Liver (tissue), 3 donors: Measurements from ENCODE around the gene WFDC13.

Experiments used
- GABPA ChIP-seq, 2 donors: IDR thresholded peaks in 1 of 2; conservative IDR thresholded peaks in 1 of 2; 2 replicates each; pipeline ENCODE4 v1.6.1; 2016; ENCODE audit warnings: antibody characterized with exemption in 2 of 2, mild to moderate bottlenecking in 1 of 2, moderate library complexity in 1 of 2
- HNF4G ChIP-seq: IDR thresholded peaks from 2 replicates; pipeline ENCODE4 v1.6.1; 2016; ENCODE audit warnings: antibody characterized with exemption
- MAX ChIP-seq: IDR thresholded peaks from 2 replicates; pipeline ENCODE4 v1.6.1; 2016; ENCODE audit warnings: antibody characterized with exemption
- NR2F2 ChIP-seq: IDR thresholded peaks from 2 replicates; pipeline ENCODE4 v1.6.1; 2016; ENCODE audit warnings: antibody characterized with exemption
- RAD21 ChIP-seq, 2 donors: IDR thresholded peaks; 2 replicates each; pipeline ENCODE4 v1.6.1; 2016; ENCODE audit warnings: antibody characterized with exemption in 2 of 2, mild to moderate bottlenecking in 2 of 2
- REST ChIP-seq: IDR thresholded peaks from 2 replicates; pipeline ENCODE4 v1.6.1; 2016; ENCODE audit warnings: antibody characterized with exemption, mild to moderate bottlenecking
- TAF1 ChIP-seq: conservative IDR thresholded peaks from 2 replicates; pipeline ENCODE4 v1.6.1; 2016; ENCODE audit warnings: antibody characterized with exemption, mild to moderate bottlenecking
- YY1 ChIP-seq: IDR thresholded peaks from 2 replicates; pipeline ENCODE4 v1.6.1; 2016; ENCODE audit warnings: antibody characterized with exemption, mild to moderate bottlenecking
- TF ChIP-seq, protein P1 (sequence below): IDR thresholded peaks from 2 replicates; pipeline ENCODE4 v1.6.1; 2016; ENCODE audit warnings: antibody characterized with exemption
- TF ChIP-seq, protein P2 (sequence below): fragments of 150-350 bp; IDR thresholded peaks from 2 replicates; pipeline ENCODE4 v1.5.1; 2017; ENCODE audit warnings: improper control_type of control experiment, low read depth, low read length; ENCODE audit not compliant: missing input control
- TF ChIP-seq, protein P3 (sequence below): IDR thresholded peaks from 2 replicates; pipeline ENCODE4 v1.6.1; 2016; ENCODE audit warnings: antibody characterized with exemption
- donor health status: healthy.
- donor health status: healthy.

DNA sequence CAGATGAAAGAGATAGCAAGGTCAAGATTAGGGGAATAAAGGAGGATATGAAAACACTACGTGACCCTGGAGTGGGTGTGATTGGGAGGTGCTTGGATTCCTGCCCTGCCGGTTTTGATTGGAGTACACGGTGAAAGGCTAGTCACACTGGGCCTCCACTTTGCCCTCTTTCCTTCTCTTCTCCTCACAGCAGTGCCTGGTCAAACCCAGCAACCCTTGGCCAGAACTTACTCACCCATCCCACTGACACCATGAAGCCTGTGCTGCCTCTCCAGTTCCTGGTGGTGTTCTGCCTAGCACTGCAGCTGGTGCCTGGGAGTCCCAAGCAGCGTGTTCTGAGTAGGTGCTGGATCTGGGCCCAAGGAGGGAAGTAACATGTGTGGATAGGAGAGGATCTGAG, at the start of gene WFDC13:
- TF ChIP-seq, protein P1, sequence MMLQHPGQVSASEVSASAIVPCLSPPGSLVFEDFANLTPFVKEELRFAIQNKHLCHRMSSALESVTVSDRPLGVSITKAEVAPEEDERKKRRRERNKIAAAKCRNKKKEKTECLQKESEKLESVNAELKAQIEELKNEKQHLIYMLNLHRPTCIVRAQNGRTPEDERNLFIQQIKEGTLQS: no peak
- TF ChIP-seq HNF4G (no peak), MAX (no peak), REST (no peak), NR2F2 (no peak), YY1 (no peak), RAD21 (IDR thresholded peaks at IDR 0.05) (no peak), TAF1 (no peak), GABPA (IDR thresholded peaks at IDR 0.05 in 1 of 2, conservative IDR thresholded peaks at IDR 0.05 in 1 of 2) (no peak)
- TF ChIP-seq, protein P2, sequence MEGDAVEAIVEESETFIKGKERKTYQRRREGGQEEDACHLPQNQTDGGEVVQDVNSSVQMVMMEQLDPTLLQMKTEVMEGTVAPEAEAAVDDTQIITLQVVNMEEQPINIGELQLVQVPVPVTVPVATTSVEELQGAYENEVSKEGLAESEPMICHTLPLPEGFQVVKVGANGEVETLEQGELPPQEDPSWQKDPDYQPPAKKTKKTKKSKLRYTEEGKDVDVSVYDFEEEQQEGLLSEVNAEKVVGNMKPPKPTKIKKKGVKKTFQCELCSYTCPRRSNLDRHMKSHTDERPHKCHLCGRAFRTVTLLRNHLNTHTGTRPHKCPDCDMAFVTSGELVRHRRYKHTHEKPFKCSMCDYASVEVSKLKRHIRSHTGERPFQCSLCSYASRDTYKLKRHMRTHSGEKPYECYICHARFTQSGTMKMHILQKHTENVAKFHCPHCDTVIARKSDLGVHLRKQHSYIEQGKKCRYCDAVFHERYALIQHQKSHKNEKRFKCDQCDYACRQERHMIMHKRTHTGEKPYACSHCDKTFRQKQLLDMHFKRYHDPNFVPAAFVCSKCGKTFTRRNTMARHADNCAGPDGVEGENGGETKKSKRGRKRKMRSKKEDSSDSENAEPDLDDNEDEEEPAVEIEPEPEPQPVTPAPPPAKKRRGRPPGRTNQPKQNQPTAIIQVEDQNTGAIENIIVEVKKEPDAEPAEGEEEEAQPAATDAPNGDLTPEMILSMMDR: no peak
- TF ChIP-seq, protein P3, sequence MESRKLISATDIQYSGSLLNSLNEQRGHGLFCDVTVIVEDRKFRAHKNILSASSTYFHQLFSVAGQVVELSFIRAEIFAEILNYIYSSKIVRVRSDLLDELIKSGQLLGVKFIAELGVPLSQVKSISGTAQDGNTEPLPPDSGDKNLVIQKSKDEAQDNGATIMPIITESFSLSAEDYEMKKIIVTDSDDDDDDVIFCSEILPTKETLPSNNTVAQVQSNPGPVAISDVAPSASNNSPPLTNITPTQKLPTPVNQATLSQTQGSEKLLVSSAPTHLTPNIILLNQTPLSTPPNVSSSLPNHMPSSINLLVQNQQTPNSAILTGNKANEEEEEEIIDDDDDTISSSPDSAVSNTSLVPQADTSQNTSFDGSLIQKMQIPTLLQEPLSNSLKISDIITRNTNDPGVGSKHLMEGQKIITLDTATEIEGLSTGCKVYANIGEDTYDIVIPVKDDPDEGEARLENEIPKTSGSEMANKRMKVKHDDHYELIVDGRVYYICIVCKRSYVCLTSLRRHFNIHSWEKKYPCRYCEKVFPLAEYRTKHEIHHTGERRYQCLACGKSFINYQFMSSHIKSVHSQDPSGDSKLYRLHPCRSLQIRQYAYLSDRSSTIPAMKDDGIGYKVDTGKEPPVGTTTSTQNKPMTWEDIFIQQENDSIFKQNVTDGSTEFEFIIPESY: no peak
